Measurements from ENCODE around the gene MED10. TPM values are rescaled to one million over a fixed set of nuclear protein-coding genes. Genes with fewer than 3 reads are reported as not detected.

MED10 gene, protein sequence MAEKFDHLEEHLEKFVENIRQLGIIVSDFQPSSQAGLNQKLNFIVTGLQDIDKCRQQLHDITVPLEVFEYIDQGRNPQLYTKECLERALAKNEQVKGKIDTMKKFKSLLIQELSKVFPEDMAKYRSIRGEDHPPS
- 8.4 and 10.4 TPM in 2 replicates for total RNA-seq

DNA sequence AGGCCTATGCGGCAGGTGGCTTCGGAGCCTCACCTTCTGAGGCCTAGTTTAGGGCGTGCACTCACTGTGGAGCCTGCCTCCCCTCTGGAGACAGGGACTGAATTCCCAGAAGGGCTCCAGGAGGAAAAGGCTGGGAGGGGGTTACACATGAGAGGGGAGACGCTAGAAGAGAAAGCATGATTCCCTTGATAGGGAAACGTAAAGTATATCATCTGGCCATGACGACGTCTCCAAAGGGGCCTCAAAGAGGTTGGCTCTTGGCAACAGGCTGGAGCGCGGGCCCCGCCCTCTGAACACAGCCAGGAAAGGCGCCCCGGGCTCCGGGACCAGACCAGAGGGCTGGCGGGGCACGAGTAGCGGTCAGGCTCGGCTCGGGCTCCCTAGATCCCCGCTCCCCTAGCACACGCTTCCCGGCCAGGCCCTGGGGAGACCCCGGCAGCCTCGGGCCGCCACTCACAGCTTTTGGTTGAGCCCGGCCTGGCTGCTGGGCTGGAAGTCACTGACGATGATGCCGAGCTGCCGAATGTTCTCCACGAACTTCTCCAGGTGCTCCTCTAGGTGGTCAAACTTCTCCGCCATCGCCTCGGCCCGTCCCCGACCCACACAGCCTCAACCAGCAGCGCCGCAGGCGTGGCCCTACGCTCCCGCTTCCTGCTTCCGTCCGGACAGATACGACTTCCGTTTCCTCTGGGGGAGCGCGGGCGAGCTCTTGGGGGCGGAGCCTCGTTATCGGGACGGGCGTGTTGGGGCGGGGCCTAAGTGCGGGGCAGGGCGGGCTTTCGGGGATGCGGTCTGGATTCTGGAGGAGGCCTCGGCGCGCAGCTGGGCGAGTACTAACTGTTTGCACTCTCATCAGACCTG is at the start of gene MED10:
TSS of gene MED10 (minus strand) at position 643 of the 861 bp plus-strand sequence. CDS start at position 579, 64 bp downstream.

Other genes with a start within 250 kb of the MED10 start
- gene UBE2QL1, start 70.3 kb upstream of the MED10 start, total RNA-seq: under 0.01 and 0.18 TPM in 2 replicates

All from smooth muscle cell of bladder (primary cell).